Activated CD4-positive, alpha-beta T cell treated with anti-CD3 and anti-CD28 coated beads, Interleukin-2, amount 10 ng/mL, durations not matched to agents 7 days and 5 days (primary cell): ENCODE data around the gene MAN1B1. TPM values are rescaled to one million over a fixed set of nuclear protein-coding genes. Genes with fewer than 3 reads are reported as not detected.
A peak's percentile ranks its signal among the peaks of the same experiment; 100 is the strongest.

Source experiments
- CTCF ChIA-PET: fragments of 350-600 bp; sonication (Branson Sonifier 250); formaldehyde crosslinking; loops from one replicate; lab custom pipeline; 2021; ENCODE audit warnings: antibody characterized with exemption; lab: Charles Lee
- POLR2A ChIA-PET: fragments of 350-600 bp; sonication (Branson Sonifier 250); formaldehyde crosslinking; loops from one replicate; lab custom pipeline; 2021; ENCODE audit warnings: antibody characterized with exemption; lab: Charles Lee
- DNase-seq: peaks from one replicate; pipeline ENCODE4 v3.0.0-alpha.2; 2020
- H3K27ac Mint-ChIP-seq: one replicate; pipeline ENCODE4 v1.8.0; 2021; ENCODE audit warnings: mild to moderate bottlenecking, moderate library complexity, mixed read lengths
- H3K27me3 Mint-ChIP-seq: one replicate; pipeline ENCODE4 v1.8.0; 2021; ENCODE audit warnings: mixed read lengths
- H3K36me3 Mint-ChIP-seq: one replicate; pipeline ENCODE4 v1.8.0; 2021; ENCODE audit warnings: low read depth, mixed read lengths
- H3K4me1 Mint-ChIP-seq: one replicate; pipeline ENCODE4 v1.8.0; 2021; ENCODE audit warnings: mixed read lengths
- H3K4me3 Mint-ChIP-seq: one replicate; pipeline ENCODE4 v1.8.0; 2021; ENCODE audit warnings: mild to moderate bottlenecking, moderate library complexity, mixed read lengths
- H3K9me3 Mint-ChIP-seq: one replicate; pipeline ENCODE4 v1.8.0; 2021; ENCODE audit warnings: mixed read lengths
- total RNA-seq, 2 experiments: library from RNA; stranded (reverse); gene quantifications; one replicate each; pipeline ENCODE4 v1.2.3, GENCODE V29; 2021

MAN1B1 gene
- total RNA-seq, 2 experiments from 2014 or later: 43.0 to 55.0 TPM

DNA sequence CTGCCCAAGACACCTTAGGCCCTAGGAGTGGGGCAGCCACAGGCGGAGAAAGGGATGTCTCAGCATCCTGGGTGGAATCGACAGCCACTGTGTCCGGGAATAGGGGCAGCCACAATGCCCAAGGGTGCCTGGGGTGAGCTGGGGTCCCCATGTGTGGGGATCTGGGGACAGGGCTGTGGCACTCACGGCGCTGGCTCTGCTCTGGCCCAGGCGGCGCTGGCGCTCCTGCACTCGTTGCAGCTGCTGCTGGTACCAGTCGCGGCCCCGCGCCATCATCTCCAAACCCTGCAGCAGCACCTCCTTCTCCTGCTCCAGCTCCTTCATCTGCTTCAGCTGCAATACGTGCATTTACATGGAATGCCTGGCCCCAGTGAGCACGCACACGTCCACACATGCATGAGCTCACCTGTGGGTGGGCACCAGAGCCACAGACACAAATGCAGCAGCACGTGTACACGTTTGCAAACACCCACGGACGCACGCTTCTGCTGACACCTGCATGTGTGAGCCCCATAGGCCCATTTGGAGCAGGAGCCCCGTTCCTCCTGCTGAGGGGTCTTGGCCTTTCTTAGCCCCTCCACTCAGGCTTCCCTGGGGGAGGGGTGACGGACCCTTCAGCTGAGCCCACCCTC is 21.3 kb upstream of the MAN1B1 start:
- Mint-ChIP-seq H3K4me3 (no peak overlapping the region), H3K4me1 (peaks cover 12% of the 10 kb centered on the region), H3K27ac (no peak overlapping the region), H3K9me3 (no peaks in the 10 kb centered on the region), H3K27me3 (no peaks in the 10 kb centered on the region), H3K36me3 (peaks cover 10% of the 10 kb centered on the region)
- ChIA-PET POLR2A (no interaction called here), CTCF (interaction anchor here (0.9 to 10.6 kb wide), 6 partner anchors 10 to 39 kb away, joined by 3 to 157 read pairs (median 12); partner anchors contain the start of genes ABCA2, FUT7, NPDC1 and UAP1L1)
- no peak for DNase-seq

- Mint-ChIP-seq H3K9me3 (no peaks in the 10 kb centered on the region), H3K4me1 (peaks cover 18% of the 10 kb centered on the region), H3K4me3 (no peak overlapping the region), H3K36me3 (peaks cover 10% of the 10 kb centered on the region), H3K27ac (no peak overlapping the region), H3K27me3 (no peaks in the 10 kb centered on the region)
- ChIA-PET CTCF (interaction anchor here (0.9 to 10.6 kb wide), 7 partner anchors 8 to 39 kb away, joined by 3 to 157 read pairs (median 8); partner anchors contain the start of genes ABCA2, FUT7 and UAP1L1), POLR2A (no interaction called here)
- no peak for DNase-seq
These were observed 20.5 kb upstream of the MAN1B1 start for GRCh38 chr9:137066096-137066861.

DNA sequence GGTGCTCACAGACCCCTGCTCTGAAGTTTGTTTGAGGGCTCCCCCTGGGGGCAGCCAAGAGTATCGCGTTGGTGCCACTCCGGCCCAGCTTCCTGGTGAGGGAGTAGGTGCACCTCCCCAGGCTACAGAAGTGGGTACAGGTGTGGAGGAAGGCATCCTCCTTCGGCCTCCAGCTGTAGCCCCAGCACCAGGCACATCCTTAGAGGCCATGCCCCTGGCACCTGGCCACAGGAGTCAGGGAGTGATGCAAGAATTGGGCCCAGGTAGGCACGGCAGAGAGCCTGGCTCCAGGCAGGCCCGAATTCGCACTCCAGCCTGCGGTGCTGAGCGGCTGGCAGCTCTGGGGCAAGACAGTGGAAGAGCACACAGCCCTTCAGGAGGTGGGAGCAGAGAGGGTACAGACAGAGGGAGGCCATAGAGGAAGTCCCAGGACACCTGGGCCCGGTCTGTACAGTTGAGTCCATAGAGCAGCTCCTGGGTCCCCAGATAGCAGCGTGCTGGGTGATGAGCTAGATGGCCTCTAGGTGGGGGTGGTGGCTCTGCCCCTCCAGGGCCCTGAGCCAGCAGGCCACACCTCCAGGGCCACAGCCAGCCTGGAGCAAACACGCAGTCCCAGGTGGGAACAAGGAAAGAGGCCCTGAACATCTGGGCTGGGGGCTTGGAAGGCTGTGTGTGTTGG is 18.8 kb upstream of the MAN1B1 start:
- Mint-ChIP-seq H3K4me1 (peaks cover 25% of the 10 kb centered on the region), H3K27ac (peak overlapping the region; percentile 75), H3K36me3 (peaks cover 10% of the 10 kb centered on the region), H3K4me3 (peak overlapping the region; percentile 69), H3K9me3 (no peaks in the 10 kb centered on the region), H3K27me3 (no peaks in the 10 kb centered on the region)
- peak; percentile 90 for DNase-seq
- CTCF ChIA-PET: interaction anchor here (0.6 to 10.6 kb wide), 23 partner anchors 9 to 338 kb away, joined by 3 to 157 read pairs (median 4); partner anchors contain the start of genes ABCA2, AJM1, FUT7 and MAN1B1
- POLR2A ChIA-PET: interaction anchor here (0.5 to 1.4 kb wide), 2 partner anchors 20 to 173 kb away, joined by 3 to 5 read pairs; partner anchors contain the start of gene TUBB4B

DNA sequence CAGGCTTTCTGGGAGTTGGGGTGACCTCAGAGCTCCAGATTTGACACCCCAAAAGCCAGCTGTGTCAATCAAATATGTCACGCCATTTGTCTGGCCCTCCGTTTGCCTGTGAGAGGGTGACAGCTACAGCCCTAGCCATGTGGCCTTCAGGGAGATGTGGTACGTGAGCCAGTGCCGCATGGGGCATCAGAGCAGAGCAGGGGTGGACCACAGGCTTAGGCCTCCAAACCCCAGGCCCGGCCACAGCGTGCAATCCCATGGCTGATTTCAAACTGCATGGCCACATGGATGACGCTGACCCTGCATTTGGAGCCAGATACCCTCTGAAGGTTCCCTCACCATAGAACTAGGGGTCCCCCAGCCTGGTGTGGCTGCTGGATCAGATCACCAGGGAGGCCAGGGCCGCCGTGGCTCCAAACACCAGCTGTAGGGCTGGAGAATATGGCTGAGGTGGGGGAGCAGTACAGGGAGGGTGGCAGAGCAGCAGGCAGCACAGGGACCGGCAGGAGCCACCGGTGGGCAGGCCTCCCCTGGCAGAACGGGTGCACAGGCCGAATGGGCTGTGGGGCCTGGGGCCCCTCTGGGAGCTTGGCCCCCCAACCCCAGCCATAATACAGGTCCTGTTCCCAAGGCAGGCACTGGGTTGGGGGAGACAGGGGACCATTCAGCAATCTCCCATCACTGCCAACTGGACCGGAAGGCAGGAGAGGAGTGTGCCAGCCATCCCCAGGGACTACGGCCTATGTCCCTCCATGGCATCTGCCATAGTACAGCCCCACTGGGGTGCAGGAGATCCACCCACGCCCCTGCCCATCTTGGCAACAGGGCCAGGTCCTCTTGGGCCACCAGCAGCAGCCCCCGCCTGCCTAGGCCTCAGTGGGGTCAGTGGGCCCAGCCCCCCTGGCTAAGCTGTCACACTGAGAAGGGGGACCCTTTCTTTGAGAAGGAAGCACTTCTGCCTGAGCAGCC is 18.0 kb upstream of the MAN1B1 start:
- Mint-ChIP-seq H3K27me3 (no peaks in the 10 kb centered on the region), H3K27ac (peak overlapping the region; percentile 46), H3K36me3 (peaks cover 10% of the 10 kb centered on the region), H3K9me3 (no peaks in the 10 kb centered on the region), H3K4me3 (peak overlapping the region; percentile 69), H3K4me1 (peaks cover 28% of the 10 kb centered on the region)
- POLR2A ChIA-PET: interaction anchor here (0.5 to 1.4 kb wide), 3 partner anchors 19 to 172 kb away, joined by 3 to 5 read pairs (median 3); partner anchors contain the start of gene TUBB4B
- DNase-seq: no peak
- CTCF ChIA-PET: interaction anchor here (0.6 to 10.6 kb wide), 18 partner anchors 8 to 339 kb away, joined by 3 to 157 read pairs (median 5); partner anchors contain the start of genes ABCA2, AJM1, FUT7 and MAN1B1

DNA sequence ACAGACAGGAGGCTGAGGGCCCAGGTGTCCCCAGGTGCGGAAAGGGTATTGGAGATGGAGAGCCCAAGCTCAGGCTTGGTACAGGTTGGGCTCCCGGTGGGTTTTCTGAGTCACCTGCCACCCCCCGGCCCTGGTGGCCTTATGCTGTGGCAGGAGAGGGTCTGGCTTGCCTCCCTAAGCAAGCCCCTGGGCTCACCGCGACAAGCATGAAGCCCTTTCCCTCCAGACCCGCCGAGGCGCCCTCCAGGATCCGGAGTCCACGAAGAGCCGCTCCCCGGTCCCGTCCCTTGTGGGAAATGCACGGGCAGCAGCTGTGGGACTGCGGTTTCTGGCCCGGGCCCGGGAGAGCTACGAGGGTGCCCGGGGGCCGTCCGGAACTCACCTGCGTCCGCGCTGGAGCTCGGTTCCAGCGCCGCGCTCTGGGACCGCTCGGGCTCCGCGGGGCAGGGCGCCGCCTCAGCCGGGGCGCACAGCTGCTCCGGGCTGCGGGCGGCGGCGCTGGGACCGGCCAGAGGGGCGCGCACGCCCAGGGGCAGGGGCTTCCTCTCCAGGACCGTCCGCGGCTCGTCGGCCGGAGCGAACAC is 17.2 kb upstream of the MAN1B1 start:
- ChIA-PET CTCF (interaction anchor here (0.8 to 10.6 kb wide), 11 partner anchors 9 to 342 kb away, joined by 3 to 157 read pairs (median 4); partner anchors contain the start of genes ABCA2, FUT7, MAN1B1 and NPDC1), POLR2A (interaction anchor here (0.6 to 2.2 kb wide), 3 partner anchors 17 to 27 kb away, joined by 3 to 16 read pairs (median 3); partner anchors contain the start of gene MAN1B1)
- Mint-ChIP-seq H3K27ac (peak overlapping the region; percentile 46), H3K36me3 (peaks cover 7% of the 10 kb centered on the region), H3K4me3 (peak overlapping the region; percentile 69), H3K27me3 (no peaks in the 10 kb centered on the region), H3K9me3 (no peaks in the 10 kb centered on the region), H3K4me1 (peaks cover 28% of the 10 kb centered on the region)
- no peak for DNase-seq

- H3K27me3 Mint-ChIP-seq: no peaks in the 10 kb centered on the region
- peak within 1 kb of the TSS; percentile 91 for H3K27ac Mint-ChIP-seq
- no peaks in the 10 kb centered on the region for H3K9me3 Mint-ChIP-seq
- peak; percentile 92 for DNase-seq
- ChIA-PET CTCF (interaction anchor here (0.5 to 10.6 kb wide), 16 partner anchors 9 to 342 kb away, joined by 3 to 157 read pairs (median 3); partner anchors contain the start of genes ABCA2, FUT7, NELFB and NPDC1), POLR2A (interaction anchor here (0.6 to 2.2 kb wide), 2 partner anchors 16 to 23 kb away, joined by 3 to 16 read pairs; partner anchors contain the start of gene MAN1B1)
- peaks cover 28% of the 10 kb centered on the region for H3K4me1 Mint-ChIP-seq
- H3K36me3 Mint-ChIP-seq: peaks cover 7% of the 10 kb centered on the region
- peak within 1 kb of the TSS; percentile 82 for H3K4me3 Mint-ChIP-seq
These were observed 16.4 kb upstream of the MAN1B1 start, which contains the start of gene SAPCD2 for GRCh38 chr9:137070201-137070905. TSS of gene SAPCD2 (minus strand) at chr9:137070557. CDS start at chr9:137070460, 97 bp downstream.

DNA sequence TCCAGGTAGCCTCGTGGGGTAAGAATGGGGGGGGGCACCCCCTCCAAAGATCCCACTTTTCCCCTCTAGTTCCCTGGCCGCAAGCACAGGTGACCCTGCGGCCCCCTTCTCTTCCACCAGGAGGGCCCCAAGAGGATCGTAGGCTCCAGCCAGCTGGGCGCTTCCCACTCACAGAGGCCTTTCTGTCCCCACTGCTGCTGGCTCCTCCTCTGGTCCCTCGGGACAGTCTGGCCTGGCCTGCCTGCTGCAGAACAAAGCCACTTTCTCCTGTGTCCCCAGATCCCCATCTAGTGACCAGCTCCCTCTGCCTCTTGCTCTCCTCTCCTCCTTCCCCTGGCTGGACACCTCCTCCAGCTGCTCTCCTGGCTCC is 15.9 kb upstream of the MAN1B1 start:
- H3K27ac Mint-ChIP-seq: peak overlapping the region; percentile 91
- ChIA-PET CTCF (interaction anchor here (0.6 to 10.6 kb wide), 10 partner anchors 15 to 343 kb away, joined by 3 to 157 read pairs (median 4); partner anchors contain the start of genes ABCA2, FUT7, MAN1B1 and NELFB), POLR2A (interaction anchor here (2.2 kb wide), 1 partner anchor 16 kb away, joined by 16 read pairs; the partner anchor contains the start of gene MAN1B1)

GRCh38 chr9:137071282-137071681 is 15.5 kb upstream of the MAN1B1 start:
- Mint-ChIP-seq H3K9me3 (no peaks in the 10 kb centered on the region), H3K4me3 (peak overlapping the region; percentile 82)
- POLR2A ChIA-PET: interaction anchor here (2.2 kb wide), 1 partner anchor 15 kb away, joined by 16 read pairs; the partner anchor contains the start of gene MAN1B1

More for the DNA sequence above, 15.9 kb upstream of the MAN1B1 start:
- no peak for DNase-seq
- peaks cover 28% of the 10 kb centered on the region for H3K4me1 Mint-ChIP-seq
- no peaks in the 10 kb centered on the region for H3K9me3 Mint-ChIP-seq
- no peaks in the 10 kb centered on the region for H3K27me3 Mint-ChIP-seq
- peaks cover 4% of the 10 kb centered on the region for H3K36me3 Mint-ChIP-seq
- peak overlapping the region; percentile 82 for H3K4me3 Mint-ChIP-seq

GRCh38 chr9:137073992-137074399 is 12.8 kb upstream of the MAN1B1 start:
- no peaks in the 10 kb centered on the region for H3K27me3 Mint-ChIP-seq
- H3K4me3 Mint-ChIP-seq: no peak overlapping the region
- no peaks in the 10 kb centered on the region for H3K36me3 Mint-ChIP-seq
- no peaks in the 10 kb centered on the region for H3K9me3 Mint-ChIP-seq
- ChIA-PET POLR2A (no interaction called here), CTCF (no interaction called here)
- peaks cover 16% of the 10 kb centered on the region for H3K4me1 Mint-ChIP-seq
- no peak for DNase-seq
- peak overlapping the region; percentile 58 for H3K27ac Mint-ChIP-seq

More at GRCh38 chr9:137071282-137071681, 15.5 kb upstream of the MAN1B1 start:
- CTCF ChIA-PET: interaction anchor here (0.6 to 10.6 kb wide), 11 partner anchors 11 to 343 kb away, joined by 3 to 157 read pairs (median 4); partner anchors contain the start of genes ABCA2, FUT7, MAN1B1 and NPDC1
- no peak for DNase-seq
- Mint-ChIP-seq H3K27me3 (no peaks in the 10 kb centered on the region), H3K36me3 (peaks cover 4% of the 10 kb centered on the region), H3K4me1 (peaks cover 28% of the 10 kb centered on the region), H3K27ac (peak overlapping the region; percentile 91)

DNA sequence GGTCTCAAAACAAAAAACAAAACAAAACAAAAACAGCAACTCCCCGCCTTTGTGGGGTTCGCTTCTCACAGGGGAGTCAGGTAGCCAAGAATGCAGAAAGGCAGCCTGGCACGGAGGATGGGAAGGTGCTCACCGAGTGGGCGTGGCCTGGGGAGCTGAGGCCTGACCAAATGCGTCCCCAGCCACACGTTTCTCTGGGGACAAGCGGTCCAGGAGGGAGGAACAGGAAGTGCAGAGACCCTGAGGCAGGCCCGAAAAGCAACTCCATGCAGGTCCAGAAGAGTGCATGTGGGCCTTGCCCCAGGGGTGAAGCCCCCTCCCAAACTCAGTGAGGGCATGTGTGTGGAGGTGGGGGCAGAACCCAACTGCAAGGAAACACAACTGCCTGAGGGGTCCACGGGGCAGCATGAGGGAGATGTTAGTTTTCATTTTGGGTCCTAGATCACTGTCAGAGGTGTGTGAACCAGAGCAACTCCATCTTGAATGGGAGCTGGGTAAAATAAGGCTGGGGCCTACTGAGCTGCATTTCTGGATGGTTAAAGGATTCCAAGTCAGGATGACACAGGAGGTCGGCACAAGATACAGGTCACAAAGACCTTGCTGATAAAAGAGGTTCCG is 12.0 kb upstream of the MAN1B1 start:
- H3K27me3 Mint-ChIP-seq: no peaks in the 10 kb centered on the region
- H3K36me3 Mint-ChIP-seq: peaks cover 2% of the 10 kb centered on the region
- POLR2A ChIA-PET: no interaction called here
- no peaks in the 10 kb centered on the region for H3K9me3 Mint-ChIP-seq
- H3K4me3 Mint-ChIP-seq: no peak overlapping the region
- no peak for DNase-seq
- no peak overlapping the region for H3K27ac Mint-ChIP-seq
- CTCF ChIA-PET: interaction anchor here (1.6 kb wide), 1 partner anchor 21 kb away, joined by 8 read pairs; no protein-coding TSS in a partner anchor
- H3K4me1 Mint-ChIP-seq: peaks cover 17% of the 10 kb centered on the region
